SK-N-SH (cell line): ENCODE results near the gene TMSB4Y.

Experiments used
- TF ChIP-seq, protein P1 (sequence below): fragments of 200-600 bp; sonication (generic); IDR thresholded peaks from 2 replicates; pipeline ENCODE4 v1.6.1; 2017; ENCODE audit warnings: antibody characterized with exemption, mild to moderate bottlenecking, moderate library complexity
- TF ChIP-seq, protein P2 (sequence below): IDR thresholded peaks from 2 replicates; pipeline ENCODE4 v1.4.0; 2012; ENCODE audit warnings: low read depth

DNA sequence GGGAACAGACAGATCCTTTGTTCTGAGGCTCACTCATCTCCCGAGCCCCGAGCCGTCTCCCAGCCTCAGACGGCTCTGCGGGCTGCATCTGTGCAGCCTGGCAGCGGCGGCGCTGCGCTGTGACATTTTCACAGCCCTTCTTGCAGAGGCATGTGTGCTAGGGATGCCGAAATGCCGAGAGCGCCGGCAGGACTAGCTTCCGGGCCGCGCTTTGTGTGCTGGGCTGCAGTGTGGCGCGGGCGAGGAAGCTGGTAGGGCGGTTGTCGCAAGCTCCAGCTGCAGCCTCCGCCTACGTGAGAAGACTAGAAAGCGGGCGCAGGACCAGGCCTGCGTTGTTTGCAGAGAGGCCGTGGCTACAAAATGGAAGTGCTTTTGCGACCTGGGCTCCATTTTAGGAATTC is at the start of gene TMSB4Y:
- TF ChIP-seq, protein P1, sequence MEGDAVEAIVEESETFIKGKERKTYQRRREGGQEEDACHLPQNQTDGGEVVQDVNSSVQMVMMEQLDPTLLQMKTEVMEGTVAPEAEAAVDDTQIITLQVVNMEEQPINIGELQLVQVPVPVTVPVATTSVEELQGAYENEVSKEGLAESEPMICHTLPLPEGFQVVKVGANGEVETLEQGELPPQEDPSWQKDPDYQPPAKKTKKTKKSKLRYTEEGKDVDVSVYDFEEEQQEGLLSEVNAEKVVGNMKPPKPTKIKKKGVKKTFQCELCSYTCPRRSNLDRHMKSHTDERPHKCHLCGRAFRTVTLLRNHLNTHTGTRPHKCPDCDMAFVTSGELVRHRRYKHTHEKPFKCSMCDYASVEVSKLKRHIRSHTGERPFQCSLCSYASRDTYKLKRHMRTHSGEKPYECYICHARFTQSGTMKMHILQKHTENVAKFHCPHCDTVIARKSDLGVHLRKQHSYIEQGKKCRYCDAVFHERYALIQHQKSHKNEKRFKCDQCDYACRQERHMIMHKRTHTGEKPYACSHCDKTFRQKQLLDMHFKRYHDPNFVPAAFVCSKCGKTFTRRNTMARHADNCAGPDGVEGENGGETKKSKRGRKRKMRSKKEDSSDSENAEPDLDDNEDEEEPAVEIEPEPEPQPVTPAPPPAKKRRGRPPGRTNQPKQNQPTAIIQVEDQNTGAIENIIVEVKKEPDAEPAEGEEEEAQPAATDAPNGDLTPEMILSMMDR: no peak
- TF ChIP-seq, protein P2, sequence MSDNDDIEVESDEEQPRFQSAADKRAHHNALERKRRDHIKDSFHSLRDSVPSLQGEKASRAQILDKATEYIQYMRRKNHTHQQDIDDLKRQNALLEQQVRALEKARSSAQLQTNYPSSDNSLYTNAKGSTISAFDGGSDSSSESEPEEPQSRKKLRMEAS: no peak
